HUES6 (cell line): ENCODE results near the gene ZC3H8.
"Not testable (repeated sequence)": the region's sequence is repeated elsewhere in the genome, so short reads cannot be mapped to it uniquely, and the experiment has no call there.

Source experiments
- H3K27ac ChIP-seq: 2 replicates; pipeline ENCODE4 v1.7.0; 2013; ENCODE audit warnings: low read depth, mild to moderate bottlenecking, low read length, inconsistent platforms
- H3K27me3 ChIP-seq: 2 replicates; pipeline ENCODE4 v1.6.1; 2013; ENCODE audit warnings: low read length; ENCODE audit not compliant: control insufficient read depth, insufficient read depth
- H3K36me3 ChIP-seq: 2 replicates; pipeline ENCODE4 v1.6.1; 2013; ENCODE audit warnings: low read length; ENCODE audit not compliant: control insufficient read depth, insufficient read depth
- H3K4me1 ChIP-seq: 2 replicates; pipeline ENCODE4 v1.6.1; 2013; ENCODE audit warnings: low read length; ENCODE audit not compliant: control insufficient read depth, insufficient read depth
- H3K4me3 ChIP-seq: 2 replicates; pipeline ENCODE4 v1.5.1; 2013; ENCODE audit warnings: low read depth, low read length
- H3K9ac ChIP-seq: one replicate; pipeline ENCODE4 v1.6.1; 2013; ENCODE audit warnings: mild to moderate bottlenecking, low read length
- H3K9me3 ChIP-seq: 2 replicates; pipeline ENCODE4 v1.6.1; 2013; ENCODE audit warnings: low read depth, low read length; ENCODE audit not compliant: control insufficient read depth, insufficient read depth

Gene ZC3H8

GRCh38 chr2:112282066-112282465, 27.2 kb upstream of the ZC3H8 start:
- H3K36me3 ChIP-seq, H3K4me1 ChIP-seq, H3K4me3 ChIP-seq, H3K27ac ChIP-seq, H3K9me3 ChIP-seq, H3K9ac ChIP-seq, H3K27me3 ChIP-seq: not testable (repeated sequence)

DNA sequence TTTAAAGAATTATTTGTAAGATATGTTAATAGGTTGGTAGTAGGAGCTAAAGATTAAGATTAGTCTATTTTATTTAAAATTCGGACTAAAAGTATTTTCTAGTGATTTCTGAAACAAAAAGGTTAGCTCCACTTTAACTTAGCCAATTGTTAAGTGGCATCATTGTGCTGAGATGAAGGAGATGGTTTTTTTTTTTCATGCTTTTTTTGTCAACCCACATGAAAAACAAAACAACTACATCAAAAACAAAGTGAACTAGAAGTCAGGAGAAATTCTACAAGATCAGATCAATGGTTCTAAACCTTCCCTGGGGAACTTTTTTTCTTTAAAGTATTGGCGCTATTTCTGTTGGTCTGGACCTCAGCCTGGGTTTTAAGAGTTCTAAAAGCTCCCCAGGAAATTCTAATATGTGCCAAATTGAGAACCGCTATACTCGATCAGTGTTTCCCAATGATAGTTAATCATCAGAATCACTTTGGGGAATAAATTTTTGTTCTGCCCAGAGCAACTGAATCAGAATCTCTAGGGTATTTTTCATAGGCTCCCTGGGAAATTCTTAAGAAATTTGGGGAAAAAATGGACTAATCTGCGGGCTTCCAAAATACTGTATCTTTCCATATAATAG, 22.9 kb upstream of the ZC3H8 start:
- no peak overlapping the region for H3K4me3 ChIP-seq
- H3K4me1 ChIP-seq, result peaks cover 3% of the 10 kb centered on the region; the same call in 1 of the 2 replicates
- H3K27ac ChIP-seq, result no peak overlapping the region
- H3K36me3 ChIP-seq, result no peaks in the 10 kb centered on the region
- H3K9me3 ChIP-seq, result no peaks in the 10 kb centered on the region
- H3K27me3 ChIP-seq, result no peaks in the 10 kb centered on the region
- no peak overlapping the region for H3K9ac ChIP-seq

DNA sequence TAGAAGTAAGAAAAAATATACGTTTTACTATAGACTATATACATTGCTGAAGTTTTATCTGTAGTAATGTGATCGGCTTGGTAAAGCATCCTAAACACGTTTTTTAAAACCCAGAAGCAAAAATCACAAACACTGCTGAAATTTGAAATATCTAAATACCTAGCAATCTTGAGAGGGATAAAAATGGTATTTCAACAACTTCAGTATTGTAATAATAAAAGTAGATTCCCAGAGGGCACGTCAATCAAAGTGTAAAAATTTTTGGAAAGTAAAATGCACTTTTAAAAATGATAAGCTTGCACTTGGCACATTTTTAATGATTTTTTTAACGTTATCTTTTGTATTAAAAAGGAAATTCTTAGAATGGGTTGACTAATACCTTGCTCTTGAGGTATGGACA, 22.1 kb upstream of the ZC3H8 start:
- H3K9ac ChIP-seq, result no peak overlapping the region
- H3K4me3 ChIP-seq, result peak overlapping the region; percentile 99
- no peaks in the 10 kb centered on the region for H3K36me3 ChIP-seq
- H3K4me1 ChIP-seq, result peaks cover 8% of the 10 kb centered on the region; the same call in 1 of the 2 replicates
- H3K9me3 ChIP-seq, result no peaks in the 10 kb centered on the region
- H3K27ac ChIP-seq, result no peak overlapping the region
- H3K27me3 ChIP-seq, result no peaks in the 10 kb centered on the region

DNA sequence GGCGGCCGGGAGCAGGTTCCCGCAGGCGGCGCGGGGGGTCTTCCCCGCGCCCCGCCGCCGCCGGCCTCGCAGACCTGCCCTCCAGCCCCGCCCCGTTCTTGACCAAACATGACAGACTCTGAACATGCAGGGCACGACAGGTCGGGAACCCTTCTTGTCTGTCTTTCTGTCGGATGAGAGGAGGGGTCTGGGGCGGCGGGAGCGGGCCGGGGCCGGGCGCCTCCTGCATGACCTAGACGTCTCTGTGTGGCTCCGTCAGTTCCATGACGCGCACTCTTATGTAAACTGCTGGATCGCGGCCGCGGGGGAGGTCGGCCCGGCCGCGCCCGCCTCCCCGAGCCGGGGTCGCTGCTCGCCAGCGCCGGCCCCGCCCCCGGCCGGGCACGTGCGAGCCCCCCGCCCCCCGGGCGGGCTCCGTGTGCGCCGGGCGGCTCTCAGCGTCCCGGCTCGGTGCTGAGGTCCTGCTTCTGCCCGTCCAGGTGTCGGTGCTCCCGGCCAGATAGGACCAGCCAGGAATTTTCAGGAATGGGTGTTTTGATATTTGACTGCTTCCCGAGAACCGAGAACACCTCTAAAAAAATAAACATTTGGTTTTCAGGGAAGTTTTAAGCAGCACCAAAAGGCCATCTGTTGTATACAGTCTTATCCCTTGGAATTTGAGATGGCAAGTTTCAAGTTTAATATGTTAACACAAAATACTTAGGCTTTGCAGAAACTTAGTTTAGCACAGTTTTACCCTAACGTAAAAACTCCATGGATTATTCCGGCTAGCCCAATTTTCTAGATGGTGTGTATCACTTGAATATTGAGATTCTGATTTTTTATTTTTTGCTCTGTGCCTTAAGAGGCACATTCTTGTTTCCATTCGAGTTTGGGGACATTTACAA, 21.3 kb upstream of the ZC3H8 start:
- Histone ChIP-seq H3K27ac (peak overlapping the region; percentile 99), H3K27me3 (no peaks in the 10 kb centered on the region), H3K4me1 (peaks cover 8% of the 10 kb centered on the region; the same call in 1 of the 2 replicates), H3K4me3 (peak overlapping the region; percentile 99), H3K9ac (peak overlapping the region; percentile 97), H3K9me3 (no peaks in the 10 kb centered on the region), H3K36me3 (no peaks in the 10 kb centered on the region)

GRCh38 chr2:112275311-112275886, 20.6 kb upstream of the ZC3H8 start, which contains the start of gene ZC3H6:
ZC3H6 (plus strand) TSS chr2:112275597; CDS start chr2:112275995, 398 bp downstream.
- Histone ChIP-seq H3K4me3 (peak within 1 kb of the TSS; percentile 99), H3K27me3 (no peaks in the 10 kb centered on the region), H3K4me1 (peaks cover 8% of the 10 kb centered on the region; the same call in 1 of the 2 replicates), H3K9ac (peak within 1 kb of the TSS; percentile 99), H3K27ac (peak within 1 kb of the TSS; percentile 99), H3K9me3 (no peaks in the 10 kb centered on the region), H3K36me3 (no peaks in the 10 kb centered on the region)

- peaks cover 5% of the 10 kb centered on the region for H3K9me3 ChIP-seq
- H3K4me3 ChIP-seq, result no peak overlapping the region
- no peaks in the 10 kb centered on the region for H3K27me3 ChIP-seq
- H3K36me3 ChIP-seq, result no peaks in the 10 kb centered on the region
- H3K27ac ChIP-seq, result no peak overlapping the region
- H3K4me1 ChIP-seq, result peaks cover 8% of the 10 kb centered on the region; the same call in 1 of the 2 replicates
- H3K9ac ChIP-seq, result no peak overlapping the region
Observed at GRCh38 chr2:112273349-112273748, 18.5 kb upstream of the ZC3H8 start.

GRCh38 chr2:112272669-112273068, 17.8 kb upstream of the ZC3H8 start:
- Histone ChIP-seq H3K4me3 (no peak overlapping the region), H3K36me3 (no peaks in the 10 kb centered on the region), H3K27ac (no peak overlapping the region), H3K9ac (no peak overlapping the region), H3K4me1 (peaks cover 8% of the 10 kb centered on the region; the same call in 1 of the 2 replicates), H3K9me3 (peaks cover 5% of the 10 kb centered on the region), H3K27me3 (no peaks in the 10 kb centered on the region)

GRCh38 chr2:112268547-112268946, 13.7 kb upstream of the ZC3H8 start:
- H3K36me3 ChIP-seq, result no peaks in the 10 kb centered on the region
- H3K4me3 ChIP-seq, result no peak overlapping the region
- no peak overlapping the region for H3K9ac ChIP-seq
- no peaks in the 10 kb centered on the region for H3K27me3 ChIP-seq
- peaks cover 5% of the 10 kb centered on the region for H3K9me3 ChIP-seq
- peaks cover 8% of the 10 kb centered on the region; the same call in 1 of the 2 replicates for H3K4me1 ChIP-seq
- no peak overlapping the region for H3K27ac ChIP-seq

DNA sequence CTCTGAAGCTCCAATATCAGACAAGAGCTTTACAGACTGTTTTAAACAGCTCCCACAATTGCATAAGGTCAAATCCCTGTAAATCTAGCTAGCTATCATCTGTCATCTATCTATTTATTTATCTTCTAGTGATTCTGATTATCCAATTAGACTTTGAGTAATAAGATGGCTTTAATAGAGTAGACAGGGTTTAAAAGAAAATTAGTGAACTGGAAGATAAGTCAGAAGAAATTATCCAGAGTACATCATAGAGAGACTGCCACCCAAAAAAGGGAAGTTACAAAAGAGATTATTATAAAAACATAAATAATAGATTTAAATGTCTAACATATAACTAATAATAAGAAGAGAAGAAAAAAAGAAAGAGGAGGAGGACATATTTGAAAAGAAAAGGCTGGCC, 8.0 kb upstream of the ZC3H8 start:
- H3K27me3 ChIP-seq, result no peaks in the 10 kb centered on the region
- H3K4me3 ChIP-seq, result no peak overlapping the region
- H3K36me3 ChIP-seq, result no peaks in the 10 kb centered on the region
- no peak overlapping the region for H3K9ac ChIP-seq
- H3K27ac ChIP-seq, result no peak overlapping the region
- H3K9me3 ChIP-seq, result peaks cover 5% of the 10 kb centered on the region; the same call in 1 of the 2 replicates
- H3K4me1 ChIP-seq, result peaks cover 8% of the 10 kb centered on the region

- Histone ChIP-seq H3K9me3 (peaks cover 5% of the 10 kb centered on the region; the same call in 1 of the 2 replicates), H3K27ac (no peak overlapping the region), H3K4me1 (peaks cover 8% of the 10 kb centered on the region), H3K36me3 (no peaks in the 10 kb centered on the region), H3K9ac (no peak overlapping the region), H3K27me3 (no peaks in the 10 kb centered on the region), H3K4me3 (no peak overlapping the region)
Observed at GRCh38 chr2:112260295-112260625, 5.4 kb upstream of the ZC3H8 start.
